Stomach (tissue), 9 donors: ENCODE measurements around the gene PSMB3. TPM values are rescaled to one million over a fixed set of nuclear protein-coding genes. Genes with fewer than 3 reads are reported as not detected.

Experiments used
- DNase-seq, 2 donors: peaks; one replicate each; pipeline versions ENCODE4 v3.0.0 to v3.0.0-alpha.2; 2013 to 2019
- H3K27ac ChIP-seq, 5 donors: fragments of 200-600 bp in 4 of 5; sonication (generic) in 4 of 5; one replicate each; pipeline ENCODE4 v1.5.1; 2013 to 2019; ENCODE audit warnings: mild to moderate bottlenecking in 1 of 5, moderate library complexity in 1 of 5
- H3K27me3 ChIP-seq, 3 donors: fragments of 200-600 bp; sonication (generic); one replicate each; pipeline ENCODE4 v1.5.1; 2017 to 2019; ENCODE audit warnings: mixed run types in 1 of 3
- H3K36me3 ChIP-seq, 4 donors: fragments of 200-600 bp; sonication (generic); 1 replicate in 3 of 4; 2 replicates in 1 of 4; pipeline ENCODE4 v1.5.1; 2016 to 2019
- H3K4me1 ChIP-seq, 4 donors: fragments of 200-600 bp; sonication (generic); one replicate each; pipeline ENCODE4 v1.5.1; 2016 to 2019
- H3K4me3 ChIP-seq, 4 donors: fragments of 200-600 bp; sonication (generic) in 3 of 4; one replicate each; pipeline ENCODE4 v1.5.1; 2016 to 2019; ENCODE audit warnings: mild to moderate bottlenecking in 1 of 4
- H3K9me3 ChIP-seq, 4 donors: fragments of 200-600 bp; sonication (generic); one replicate each; pipeline ENCODE4 v1.5.1; 2016 to 2019
- CTCF ChIP-seq, 7 experiments: fragments of 450-650 bp in 4 of 7; fragments of 200-600 bp in 3 of 7; sonication (generic) in 3 of 7; IDR thresholded peaks; one replicate each; pipeline ENCODE4 v1.5.1; 2016 to 2019; ENCODE audit warnings: antibody characterized with exemption in 7 of 7, control low read depth in 2 of 7, mild to moderate bottlenecking in 1 of 7
- EP300 ChIP-seq: sonication (generic); formaldehyde crosslinking; IDR thresholded peaks from one replicate; pipeline ENCODE4 v1.6.1; 2017; ENCODE audit warnings: antibody characterized with exemption
- POLR2A ChIP-seq, 4 donors: fragments of 450-650 bp; IDR thresholded peaks; one replicate each; pipeline ENCODE4 v1.6.1; 2016; ENCODE audit warnings: antibody characterized with exemption in 4 of 4, control low read depth in 2 of 4, mild to moderate bottlenecking in 1 of 4, moderate library complexity in 1 of 4
- POLR2AphosphoS5 ChIP-seq, 3 donors: sonication (generic); formaldehyde crosslinking; IDR thresholded peaks; one replicate each; pipeline ENCODE4 v1.6.1; 2016; ENCODE audit warnings: antibody characterized with exemption in 3 of 3
- WGBS, 5 donors: extraction: QIAGEN DNeasy Blood & Tissue Kit in 3 of 5; methylation state at CpG; one replicate each; pipeline versions ENCODE4 v1.1.5 to v1.1.7; 2013 to 2018; 5-methylcytosine and 5-hydroxymethylcytosine counted together
- intact Hi-C: fragments of 100-400 bp; cut with DNase I; formaldehyde crosslinking; loops from one replicate; pipeline ENCODE4 v1.15.1; 2023; ENCODE audit warnings: low total_unique reads
- polyA plus RNA-seq, 3 donors: library from polyadenylated mRNA; stranded (reverse); fragments of 200-250 nt; gene quantifications; one replicate each; pipeline ENCODE4 v1.2.3, GENCODE V29; 2013
- total RNA-seq, 5 donors: library from RNA; depleted of rRNA; stranded (reverse); fragments of >200 nt; gene quantifications; one replicate each; pipeline versions ENCODE4 v1.1.0 to v1.2.3, GENCODE V29; 2014 to 2016
- donor health status: healthy with polysubstance abuse.
- donor health status: Bipolar disorder and iron deficiency.
- donor health status: healthy.

The PSMB3 gene
- total and polyA plus RNA-seq, 8 donors, result 29.0 to 281 (median 191) TPM

GRCh38 chr17:38719289-38719942 lies 33.1 kb upstream of the PSMB3 start:
- H3K27ac ChIP-seq, result peak overlapping the region in 2 of 5 donors; percentile 3 to 37
- 84 to 94% (median 91%) methylated on average over 26 to 29 of the region's 29 CpGs for WGBS, 5 donors
- no peaks in the 10 kb centered on the region for H3K9me3 ChIP-seq
- intact Hi-C loops, result no loop called here
- DNase-seq, result no peak
- peaks cover 6 to 35% (median 18%) of the 10 kb centered on the region in 4 donors for H3K4me1 ChIP-seq
- TF ChIP-seq CTCF (IDR thresholded peaks at IDR 0.05) (no peak), POLR2AphosphoS5 (IDR thresholded peaks at IDR 0.05) (no peak), EP300 (no peak), POLR2A (IDR thresholded peaks at IDR 0.05) (no peak)
- peaks cover 58 to 100% (median 94%) of the 10 kb centered on the region in 4 donors for H3K36me3 ChIP-seq
- H3K4me3 ChIP-seq, result no peak overlapping the region
- H3K27me3 ChIP-seq, result no peaks in the 10 kb centered on the region

DNA sequence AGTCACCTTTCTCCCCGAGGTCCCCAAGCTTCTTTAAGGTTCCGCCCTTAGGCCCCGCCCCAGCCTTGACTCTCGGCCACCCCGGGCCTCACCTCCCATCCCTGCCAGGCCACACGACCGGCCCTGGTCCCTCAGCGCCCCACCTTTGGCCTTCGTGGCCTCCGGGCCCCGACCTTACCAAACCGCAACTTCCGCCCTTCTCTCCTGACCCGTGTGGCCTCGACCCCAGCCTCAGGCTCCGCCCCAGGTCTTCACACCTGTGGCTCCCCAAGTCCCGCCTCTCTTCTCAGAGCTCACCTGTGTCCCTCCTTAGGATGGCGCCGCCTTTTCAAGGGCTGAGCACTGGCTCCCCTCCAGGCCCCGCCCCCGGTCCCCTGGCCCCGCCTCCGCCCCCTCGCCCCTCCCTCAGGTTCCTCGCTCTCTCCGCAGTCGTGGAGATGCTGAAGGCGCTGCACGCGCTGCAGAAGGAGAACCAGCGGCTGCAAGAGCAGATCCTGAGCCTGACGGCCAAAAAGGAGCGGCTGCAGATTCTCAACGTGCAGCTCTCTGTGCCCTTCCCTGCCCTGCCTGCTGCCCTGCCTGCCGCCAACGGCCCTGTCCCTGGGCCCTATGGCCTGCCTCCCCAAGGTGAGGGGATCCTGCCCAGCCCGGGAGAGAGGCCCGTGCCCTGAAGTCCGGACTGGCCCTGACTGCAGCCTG lies 32.4 kb upstream of the PSMB3 start:
- H3K27me3 ChIP-seq, result no peaks in the 10 kb centered on the region
- no peak for DNase-seq
- 67 to 77% (median 71%) methylated on average over 26 to 39 of the region's 39 CpGs for WGBS, 5 donors
- intact Hi-C loops, result no loop called here
- H3K4me3 ChIP-seq, result no peak overlapping the region
- peaks cover 13 to 40% (median 25%) of the 10 kb centered on the region in 4 donors for H3K4me1 ChIP-seq
- H3K36me3 ChIP-seq, result peaks cover 56 to 100% (median 93%) of the 10 kb centered on the region in 4 donors
- no peak overlapping the region for H3K27ac ChIP-seq
- H3K9me3 ChIP-seq, result no peaks in the 10 kb centered on the region
- TF ChIP-seq POLR2AphosphoS5 (IDR thresholded peaks at IDR 0.05), result no peak
- TF ChIP-seq CTCF (IDR thresholded peaks at IDR 0.05), result no peak
- TF ChIP-seq POLR2A (IDR thresholded peaks at IDR 0.05), result no peak
- TF ChIP-seq EP300, result no peak

DNA sequence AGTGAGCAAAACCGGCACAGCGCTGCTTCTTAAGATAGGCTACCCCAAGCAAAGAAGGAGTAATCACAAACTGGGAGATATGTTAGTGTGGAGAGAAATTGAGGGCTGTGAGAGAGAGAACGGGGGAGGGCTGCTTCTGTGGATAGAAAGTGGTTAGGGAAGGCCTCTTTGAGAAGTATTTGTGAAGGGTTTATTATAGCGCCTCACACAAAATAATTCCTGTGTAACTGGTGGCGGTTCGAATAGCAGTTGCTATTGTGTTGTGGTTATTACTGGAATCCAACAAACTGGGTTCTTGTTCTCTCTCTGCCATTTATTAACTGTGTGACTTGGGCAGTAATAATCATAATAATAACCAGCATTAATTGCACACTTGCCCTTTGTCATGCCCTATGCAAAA lies 31.6 kb upstream of the PSMB3 start:
- Histone ChIP-seq H3K9me3 (no peaks in the 10 kb centered on the region), H3K27me3 (no peaks in the 10 kb centered on the region), H3K4me3 (no peak overlapping the region), H3K27ac (no peak overlapping the region), H3K36me3 (peaks cover 52 to 98% (median 91%) of the 10 kb centered on the region in 4 donors), H3K4me1 (peaks cover 13 to 42% (median 31%) of the 10 kb centered on the region in 4 donors)
- intact Hi-C loops, result no loop called here
- 80 to 89% (median 86%) methylated on average over 6 of the region's 6 CpGs for WGBS, 5 donors
- TF ChIP-seq EP300 (no peak), POLR2A (IDR thresholded peaks at IDR 0.05) (no peak), CTCF (IDR thresholded peaks at IDR 0.05) (no peak), POLR2AphosphoS5 (IDR thresholded peaks at IDR 0.05) (no peak)
- DNase-seq, result no peak

- H3K36me3 ChIP-seq, result peaks cover 44 to 89% (median 83%) of the 10 kb centered on the region in 4 donors
- no peak overlapping the region for H3K27ac ChIP-seq
- no peak for DNase-seq
- WGBS, 5 donors, result 84 to 95% (median 88%) methylated on average over 5 to 16 of the region's 16 CpGs
- H3K9me3 ChIP-seq, result no peaks in the 10 kb centered on the region
- H3K4me3 ChIP-seq, result no peak overlapping the region
- intact Hi-C loops, result no loop called here
- H3K4me1 ChIP-seq, result peaks cover 13 to 44% (median 33%) of the 10 kb centered on the region in 4 donors
- TF ChIP-seq EP300 (no peak), POLR2AphosphoS5 (IDR thresholded peaks at IDR 0.05) (no peak), CTCF (IDR thresholded peaks at IDR 0.05) (no peak), POLR2A (IDR thresholded peaks at IDR 0.05) (no peak)
- H3K27me3 ChIP-seq, result no peaks in the 10 kb centered on the region
These were observed 30.7 kb upstream of the PSMB3 start for GRCh38 chr17:38721802-38722201.
